ENCODE results near the gene ARPP21. TPM values are rescaled to one million over a fixed set of nuclear protein-coding genes. Genes with fewer than 3 reads are reported as not detected.

The ARPP21 gene
- total RNA-seq, 1 donor from 2014 or later = not detected

- Mint-ChIP-seq H3K36me3 (ENCODE audit: insufficient read depth) (no peaks in the 10 kb centered on the region), H3K4me1 (ENCODE audit: low read depth) (peaks cover 8% of the 10 kb centered on the region), H3K9me3 (ENCODE audit: low read depth) (no peaks in the 10 kb centered on the region), H3K27me3 (peaks cover 18% of the 10 kb centered on the region), H3K27ac (no peak overlapping the region), H3K4me3 (ENCODE audit: low read depth) (no peak overlapping the region)
- no peak for DNase-seq (ENCODE audit: low spot score, unreplicated experiment)
- no peak for TF ChIP-seq CTCF (IDR thresholded peaks at IDR 0.05; ENCODE audit: unreplicated experiment)
These were observed 35.9 kb downstream of the ARPP21 start for GRCh38 chr3:35675206-35675605.

GRCh38 chr3:35675621-35676020 is 36.3 kb downstream of the ARPP21 start:
- Mint-ChIP-seq H3K36me3 (ENCODE audit: insufficient read depth) (no peaks in the 10 kb centered on the region), H3K27me3 (peaks cover 19% of the 10 kb centered on the region), H3K4me1 (ENCODE audit: low read depth) (peaks cover 8% of the 10 kb centered on the region), H3K27ac (no peak overlapping the region), H3K4me3 (ENCODE audit: low read depth) (no peak overlapping the region), H3K9me3 (ENCODE audit: low read depth) (no peaks in the 10 kb centered on the region)
- no peak for TF ChIP-seq CTCF (IDR thresholded peaks at IDR 0.05; ENCODE audit: unreplicated experiment)
- no peak for DNase-seq (ENCODE audit: low spot score, unreplicated experiment)

GRCh38 chr3:35677797-35678196 is 38.5 kb downstream of the ARPP21 start:
- H3K27ac Mint-ChIP-seq = no peak overlapping the region
- no peak for DNase-seq (ENCODE audit: low spot score, unreplicated experiment)
- H3K9me3 Mint-ChIP-seq (ENCODE audit: low read depth) = no peaks in the 10 kb centered on the region
- peaks cover 25% of the 10 kb centered on the region for H3K4me1 Mint-ChIP-seq (ENCODE audit: low read depth)
- no peak for TF ChIP-seq CTCF (IDR thresholded peaks at IDR 0.05; ENCODE audit: unreplicated experiment)
- H3K4me3 Mint-ChIP-seq (ENCODE audit: low read depth) = no peak overlapping the region
- peaks cover 21% of the 10 kb centered on the region for H3K27me3 Mint-ChIP-seq
- no peaks in the 10 kb centered on the region for H3K36me3 Mint-ChIP-seq (ENCODE audit: insufficient read depth)

GRCh38 chr3:35678643-35679161 is 39.4 kb downstream of the ARPP21 start:
- no peak for DNase-seq (ENCODE audit: low spot score, unreplicated experiment)
- Mint-ChIP-seq H3K9me3 (ENCODE audit: low read depth) (no peaks in the 10 kb centered on the region), H3K27ac (peak overlapping the region; percentile 26), H3K4me1 (ENCODE audit: low read depth) (peaks cover 31% of the 10 kb centered on the region), H3K27me3 (peaks cover 21% of the 10 kb centered on the region), H3K4me3 (ENCODE audit: low read depth) (no peak overlapping the region), H3K36me3 (ENCODE audit: insufficient read depth) (no peaks in the 10 kb centered on the region)
- no peak for TF ChIP-seq CTCF (IDR thresholded peaks at IDR 0.05; ENCODE audit: unreplicated experiment)

- DNase-seq (ENCODE audit: low spot score, unreplicated experiment) = no peak
- Mint-ChIP-seq H3K4me3 (ENCODE audit: low read depth) (no peak overlapping the region), H3K27me3 (peaks cover 21% of the 10 kb centered on the region), H3K4me1 (ENCODE audit: low read depth) (peaks cover 33% of the 10 kb centered on the region), H3K27ac (no peak overlapping the region), H3K9me3 (ENCODE audit: low read depth) (no peaks in the 10 kb centered on the region), H3K36me3 (ENCODE audit: insufficient read depth) (no peaks in the 10 kb centered on the region)
- TF ChIP-seq CTCF (IDR thresholded peaks at IDR 0.05; ENCODE audit: unreplicated experiment) = no peak
These were observed 40.2 kb downstream of the ARPP21 start for GRCh38 chr3:35679409-35680080.

Data from progenitor cell of endocrine pancreas (in vitro differentiated cells).